ENCODE results near the gene PNLIPRP2.

GRCh38 chr10:116673866-116674265 is 53.1 kb downstream of the PNLIPRP2 start:
- TF ChIP-seq CTCF (IDR thresholded peaks at IDR 0.05; ENCODE audit: low read length) (no peak), EZH2 (optimal IDR thresholded peaks at IDR 0.05; ENCODE audit: low read depth, low read length) (no peak), EZH2phosphoT487 (IDR thresholded peaks at IDR 0.05; ENCODE audit: low read length) (no peak)
